Measurements from ENCODE around the gene FAM181A. TPM values are rescaled to one million over a fixed set of nuclear protein-coding genes. Genes with fewer than 3 reads are reported as not detected.

Gene FAM181A
- total and polyA plus RNA-seq, 2 experiments from 2014 or later: not detected

- TF ChIP-seq ETS1 (IDR thresholded peaks at IDR 0.05) (no peak), ZNF114 (CRISPR knock-in tag; IDR thresholded peaks at IDR 0.05) (no peak), ZNF462 (CRISPR knock-in tag; IDR thresholded peaks at IDR 0.05) (no peak), STAT1 (IDR thresholded peaks at IDR 0.05; ENCODE audit: unreplicated experiment) (no peak), NANOG (IDR thresholded peaks at IDR 0.05; ENCODE audit: borderline replicate concordance) (no peak), ZNF331 (CRISPR knock-in tag; IDR thresholded peaks at IDR 0.05; ENCODE audit: low read depth) (no peak)
Measured at GRCh38 chr14:93888995-93889394, 38.1 kb upstream of the FAM181A start (continued).

- H3F3A ChIP-seq (replicated peaks; ENCODE audit: low read depth): no peaks in the 10 kb centered on the region
- H3K79me2 ChIP-seq (replicated peaks; ENCODE audit: insufficient read depth): no peaks in the 10 kb centered on the region
- no peaks in the 10 kb centered on the region for H3K9me2 ChIP-seq (ENCODE audit: insufficient read depth)
- H3K4me2 ChIP-seq: no peak overlapping the region
- no peak overlapping the region for H3K4me3 ChIP-seq
- DNase-seq (ENCODE audit: low spot score) (no peak), ATAC-seq (no peak)
- H3K4me1 ChIP-seq (ENCODE audit: insufficient read depth): peaks cover 20% of the 10 kb centered on the region
- no peaks in the 10 kb centered on the region for H3K27me3 ChIP-seq (ENCODE audit: insufficient read depth)
- H3K27ac ChIP-seq (ENCODE audit: low read depth): no peak overlapping the region
- H4K20me1 ChIP-seq (replicated peaks; ENCODE audit: insufficient read depth): no peaks in the 10 kb centered on the region
- Mint-ChIP-seq H3K4me1 (peaks cover 32% of the 10 kb centered on the region), H3K36me3 (ENCODE audit: low read depth) (no peaks in the 10 kb centered on the region), H3K9me3 (peaks cover 2% of the 10 kb centered on the region; the same call in 1 of the 3 replicates), H3K27ac (no peak overlapping the region), H3K4me3 (no peak overlapping the region), H3K27me3 (ENCODE audit: insufficient read depth, low read depth, poor library complexity) (peaks cover 7% of the 10 kb centered on the region)
- H3K36me3 ChIP-seq (ENCODE audit: insufficient read depth): no peaks in the 10 kb centered on the region; the same call in 1 of the 2 replicates
- no peak overlapping the region for H2AFZ ChIP-seq
- TF ChIP-seq ZNF114 (CRISPR knock-in tag; IDR thresholded peaks at IDR 0.05) (no peak), EZH2 (IDR thresholded peaks at IDR 0.05; ENCODE audit: low read depth, unreplicated experiment) (no peak), ZNF462 (CRISPR knock-in tag; IDR thresholded peaks at IDR 0.05) (no peak), STAT1 (IDR thresholded peaks at IDR 0.05; ENCODE audit: unreplicated experiment) (no peak)
Measured at GRCh38 chr14:93889739-93890483, 37.2 kb upstream of the FAM181A start.
